Panc1 (cell line): ENCODE data around the gene MAST4. TPM values are rescaled to one million over a fixed set of nuclear protein-coding genes. Genes with fewer than 3 reads are reported as not detected.

Source experiments
- ATAC-seq: fragments of 200-7000 bp; cut with Tn5 transposase; 2 replicates; pipeline ENCODE4 v1.9.1; 2020; ENCODE audit warnings: mild to moderate bottlenecking, moderate library complexity
- BruUV-seq: library from RNA; stranded (reverse); fragments of 400-500 nt; replicated peaks from 2 replicates; lab custom pipeline; 2021; lab: Mats Ljungman, UMichigan
- CTCF ChIA-PET: fragments of 300-600 bp; sonication (Branson Sonifier 250); formaldehyde crosslinking; loops from one replicate; lab custom pipeline; 2022; ENCODE audit warnings: antibody characterized with exemption; lab: Charles Lee
- POLR2A ChIA-PET: fragments of 300-600 bp; sonication (Branson Sonifier 250); formaldehyde crosslinking; loops from one replicate; lab custom pipeline; 2022; ENCODE audit warnings: antibody characterized with exemption; lab: Charles Lee
- DNase-seq: peaks from one replicate; pipeline ENCODE4 v3.0.0-alpha.2; 2010; ENCODE audit warnings: low read depth, low spot score
- H3K27ac ChIP-seq: 2 replicates; pipeline ENCODE4 v1.5.1; 2011; ENCODE audit warnings: mild to moderate bottlenecking, low read length, inconsistent platforms
- H3K27me3 ChIP-seq: fragments of 200-500 bp; sonication (Bioruptor generic); 2 replicates; pipeline ENCODE4 v1.6.0; 2014; ENCODE audit warnings: low read length, inconsistent platforms; ENCODE audit not compliant: control insufficient read depth, insufficient read depth
- H3K36me3 ChIP-seq: fragments of 200-500 bp; sonication (Bioruptor generic); 2 replicates; pipeline ENCODE4 v1.5.1; 2014; ENCODE audit warnings: inconsistent platforms, mild to moderate bottlenecking, low read length, moderate library complexity; ENCODE audit not compliant: control insufficient read depth, insufficient read depth
- H3K4me1 ChIP-seq: 2 replicates; pipeline ENCODE4 v1.5.1; 2011; ENCODE audit warnings: inconsistent platforms, mild to moderate bottlenecking, low read length, moderate library complexity; ENCODE audit not compliant: control insufficient read depth, insufficient read depth
- H3K4me3 ChIP-seq, 2 experiments: 2 replicates each; pipeline ENCODE4 v1.5.1; 2011 to 2012; ENCODE audit warnings: low read depth in 2 of 2, low read length in 2 of 2, mild to moderate bottlenecking in 2 of 2, inconsistent platforms in 1 of 2, moderate library complexity in 1 of 2
- H3K9me3 ChIP-seq: fragments of 200-500 bp; sonication (Bioruptor generic); 2 replicates; pipeline ENCODE4 v1.5.1; 2014; ENCODE audit warnings: low read depth, mild to moderate bottlenecking, inconsistent platforms, low read length, moderate library complexity; ENCODE audit not compliant: control insufficient read depth, insufficient read depth
- CTCF ChIP-seq: fragments of 450-650 bp; IDR thresholded peaks from 2 replicates; pipeline ENCODE4 v1.5.1; 2017; ENCODE audit warnings: mild to moderate bottlenecking
- POLR2AphosphoS5 ChIP-seq: IDR thresholded peaks from 2 replicates; pipeline ENCODE4 v1.6.1; 2012; ENCODE audit warnings: mild to moderate bottlenecking, low read depth, low read length, moderate library complexity
- REST ChIP-seq, 2 experiments: IDR thresholded peaks; 2 replicates each; pipeline ENCODE4 v1.6.1; 2011 to 2012; ENCODE audit warnings: low read depth in 2 of 2, control low read depth in 1 of 2, low read length in 1 of 2, mild to moderate bottlenecking in 1 of 2, moderate library complexity in 1 of 2; ENCODE audit not compliant: insufficient read depth in 1 of 2
- SIN3A ChIP-seq: IDR thresholded peaks from 2 replicates; pipeline ENCODE4 v1.6.1; 2012; ENCODE audit warnings: low read depth, mild to moderate bottlenecking, low read length, moderate library complexity, borderline replicate concordance; ENCODE audit not compliant: insufficient read depth
- TCF7L2 ChIP-seq: IDR thresholded peaks from 2 replicates; pipeline ENCODE4 v1.6.1; 2011; ENCODE audit warnings: mild to moderate bottlenecking, low read depth, low read length, inconsistent platforms
- in situ Hi-C: cut with HindIII; loops from 2 replicates; pipeline ENCODE4 v1.10.0; 2016; ENCODE audit warnings: low sequenced_read_pairs, low pct_unique_long_range_greater_than_20kb
- intact Hi-C: fragments of 100-400 bp; cut with micrococcal nuclease; formaldehyde crosslinking; loops from one replicate; pipeline ENCODE4 v1.10.0; 2022; ENCODE audit not compliant: unreplicated experiment
- total RNA-seq: library from RNA; stranded (reverse); gene quantifications from one replicate; pipeline ENCODE4 v1.2.1, GENCODE V29; 2021; ENCODE audit not compliant: unreplicated experiment

MAST4 gene
- total RNA-seq, 1 experiment from 2014 or later, result 1.8 TPM

- CTCF ChIA-PET, result no interaction called here
- ATAC-seq (no peak), DNase-seq (no peak)
- Histone ChIP-seq H3K27ac (no peak overlapping the region), H3K9me3 (no peaks in the 10 kb centered on the region), H3K4me1 (no peaks in the 10 kb centered on the region), H3K36me3 (no peaks in the 10 kb centered on the region), H3K27me3 (no peaks in the 10 kb centered on the region; the same call in 1 of the 2 replicates), H3K4me3 (no peak overlapping the region)
- in situ Hi-C loops (no loop called here), intact Hi-C loops (no loop called here)
- no TSS peak for BruUV-seq
- POLR2A ChIA-PET, result no interaction called here
- no peak for TF ChIP-seq TCF7L2
- TF ChIP-seq SIN3A, result no peak
- TF ChIP-seq CTCF, result no peak
- TF ChIP-seq POLR2AphosphoS5, result no peak
- TF ChIP-seq REST (IDR thresholded peaks at IDR 0.05; ENCODE audit: insufficient read depth in 1 of 2, low read depth in 2 of 2, low read length in 1 of 2), result no peak
Measured at GRCh38 chr5:67098656-67099055, 502.5 kb downstream of the MAST4 start.

GRCh38 chr5:67100301-67100700 is 504.1 kb downstream of the MAST4 start:
- Histone ChIP-seq H3K4me3 (no peak overlapping the region), H3K27ac (no peak overlapping the region), H3K9me3 (no peaks in the 10 kb centered on the region), H3K27me3 (no peaks in the 10 kb centered on the region), H3K36me3 (no peaks in the 10 kb centered on the region), H3K4me1 (no peaks in the 10 kb centered on the region)
- DNase-seq (no peak), ATAC-seq (no peak)
- intact Hi-C loops, result no loop called here
- ChIA-PET POLR2A (no interaction called here), CTCF (no interaction called here)
- no TSS peak for BruUV-seq
- TF ChIP-seq REST (IDR thresholded peaks at IDR 0.05; ENCODE audit: insufficient read depth in 1 of 2, low read depth in 2 of 2, low read length in 1 of 2) (no peak), TCF7L2 (no peak), POLR2AphosphoS5 (no peak), SIN3A (no peak), CTCF (no peak)
- in situ Hi-C loops, result no loop called here
